Stimulated activated CD4-positive, alpha-beta T cell treated with anti-CD3 and anti-CD28 coated beads, Interleukin-15, amount 100 ng/mL, for 1 hour (primary cell): ENCODE results near the gene ZNF677.
"Not testable (repeated sequence)": the region's sequence is repeated elsewhere in the genome, so short reads cannot be mapped to it uniquely, and the experiment has no call there.

Experiments used
- DNase-seq, 2 donors: peaks; one replicate each; pipeline ENCODE4 v3.0.0-alpha.2; 2020; ENCODE audit warnings: low read depth in 1 of 2, low spot score in 1 of 2

Gene ZNF677

GRCh38 chr19:53254411-53255341 is at the start of gene ZNF677:
Gene ZNF677, minus strand, starts transcription at chr19:53254873. Its CDS starts 3,323 bp downstream, at chr19:53251550.
- peak; percentile 54 to 64 for DNase-seq

- not testable (repeated sequence) for DNase-seq
Measured at GRCh38 chr19:53301341-53301740, 46.7 kb upstream of the ZNF677 start.

DNA sequence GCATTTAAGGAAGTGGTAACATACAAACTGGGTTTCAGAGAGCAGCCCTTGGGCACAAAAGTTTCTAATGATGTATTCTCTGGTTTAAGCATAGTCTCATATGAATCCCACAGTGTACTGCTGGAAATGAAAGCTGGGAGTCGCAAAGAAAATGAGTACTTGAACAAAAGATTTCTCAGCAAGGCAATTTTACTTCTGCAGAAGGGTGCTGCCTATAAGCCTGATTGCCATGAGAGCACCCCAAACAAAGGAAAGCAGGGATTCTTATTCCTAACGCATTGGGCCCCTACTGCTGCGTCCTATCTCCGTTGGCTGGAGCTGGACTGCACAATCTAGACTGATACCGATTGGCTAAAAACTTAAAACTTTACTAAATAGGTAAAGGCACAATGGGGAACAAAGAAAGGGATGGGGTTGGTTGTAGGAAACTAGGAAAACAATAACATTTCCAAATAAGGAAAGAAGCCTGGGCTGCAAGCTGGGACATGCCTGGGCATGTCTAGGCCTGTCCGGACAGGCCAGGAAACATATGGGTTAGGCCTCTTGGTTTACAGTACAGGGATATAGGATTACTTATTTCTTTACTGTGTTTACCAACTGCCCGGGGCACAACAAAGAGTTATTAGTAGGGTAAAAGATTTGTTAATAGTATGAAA is 40.2 kb upstream of the ZNF677 start:
- no peak for DNase-seq

DNA sequence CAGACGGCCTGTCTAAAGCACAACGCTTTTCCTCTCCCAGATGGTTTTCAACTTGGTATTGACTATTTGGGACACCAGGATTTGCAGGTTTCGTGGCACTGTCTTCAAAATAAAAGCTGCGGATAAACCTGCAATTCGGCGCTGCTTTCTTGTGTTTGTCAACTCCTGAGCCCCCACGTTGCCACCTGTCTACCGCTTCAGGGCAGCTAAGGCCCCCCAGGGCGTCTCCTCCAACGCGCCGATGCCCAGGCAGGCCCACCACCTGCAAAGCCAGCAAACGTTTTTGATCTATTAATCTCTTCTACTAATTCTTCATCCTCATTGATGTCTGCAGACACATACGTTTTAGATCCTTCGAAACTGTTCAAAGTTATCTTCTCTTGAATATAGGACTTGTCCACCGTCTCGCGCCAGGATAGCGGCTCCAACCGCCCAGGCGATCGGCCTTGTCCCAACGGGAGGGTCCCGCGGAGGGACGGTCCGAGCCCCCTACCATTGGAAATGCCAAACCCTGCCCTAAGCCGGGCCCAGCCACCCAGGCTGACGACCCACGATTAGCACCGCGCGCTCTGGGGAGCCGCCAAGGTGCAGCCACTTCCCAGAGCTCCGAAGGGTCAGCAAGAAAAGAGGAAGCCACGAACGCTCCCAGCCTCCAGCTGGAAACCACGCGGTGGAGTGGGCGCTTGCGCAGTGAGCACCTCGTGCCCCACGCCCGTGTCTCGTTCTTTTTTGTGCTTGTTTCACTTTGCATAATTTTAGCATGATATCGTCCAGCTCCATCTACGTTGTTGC is 36.3 kb upstream of the ZNF677 start:
- no peak for DNase-seq

DNA sequence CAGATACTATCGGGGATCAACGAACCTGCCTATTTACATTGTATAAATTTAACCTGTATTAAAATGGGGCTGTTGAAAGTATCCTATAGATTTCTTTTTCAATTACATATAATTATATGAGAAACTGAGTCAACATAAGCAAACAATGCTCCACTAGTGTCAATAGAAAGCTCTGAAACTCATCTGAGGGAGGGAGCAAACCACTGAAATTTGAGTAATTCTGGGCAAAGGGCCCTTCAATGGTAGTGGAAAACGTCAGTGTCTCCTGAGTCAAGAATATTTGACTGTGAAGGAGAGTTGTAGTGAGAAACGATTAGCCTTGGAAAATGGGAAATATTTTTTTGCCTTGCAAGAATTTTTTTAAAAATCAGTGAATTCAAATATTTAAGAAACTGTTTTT is 30.4 kb upstream of the ZNF677 start:
- DNase-seq = no peak

DNA sequence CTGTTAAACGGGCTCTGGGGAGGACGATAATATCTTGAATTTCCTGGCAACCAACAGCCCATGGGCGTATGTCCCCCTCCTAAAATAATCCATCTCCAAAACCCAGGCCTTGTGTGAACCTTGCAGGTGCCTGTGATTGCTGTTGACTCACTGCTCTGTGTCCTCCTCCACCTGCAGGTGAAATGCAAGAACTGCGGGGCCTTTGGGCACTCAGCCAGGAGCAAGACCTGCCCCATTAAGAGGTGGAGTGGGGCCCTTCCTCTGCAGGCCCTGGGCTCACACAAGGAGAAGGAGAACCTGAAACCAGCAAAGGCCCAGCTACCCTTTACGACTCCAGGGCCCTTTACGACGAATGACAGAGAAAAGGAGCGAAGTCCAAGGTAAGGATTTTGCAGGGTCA is 27.3 kb upstream of the ZNF677 start:
- not testable (repeated sequence) for DNase-seq

DNA sequence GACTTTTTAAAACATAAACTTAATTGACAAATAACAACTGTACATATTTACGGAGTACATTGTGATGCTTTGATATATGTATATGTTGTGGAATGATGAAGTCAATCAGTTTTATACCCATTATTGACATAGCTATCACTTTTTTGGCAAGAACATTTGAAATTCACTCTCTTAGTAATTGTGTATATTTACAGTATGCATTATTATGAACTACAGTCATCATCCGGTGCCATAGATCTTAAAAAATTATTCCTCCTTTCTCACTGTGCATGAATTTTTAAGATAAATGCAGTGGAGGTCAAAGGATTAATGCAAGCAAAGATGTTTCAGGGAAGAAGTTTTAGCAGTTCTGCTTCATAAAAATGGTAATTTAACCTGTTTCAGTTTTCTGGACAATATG is 20.8 kb upstream of the ZNF677 start:
- DNase-seq = no peak

DNA sequence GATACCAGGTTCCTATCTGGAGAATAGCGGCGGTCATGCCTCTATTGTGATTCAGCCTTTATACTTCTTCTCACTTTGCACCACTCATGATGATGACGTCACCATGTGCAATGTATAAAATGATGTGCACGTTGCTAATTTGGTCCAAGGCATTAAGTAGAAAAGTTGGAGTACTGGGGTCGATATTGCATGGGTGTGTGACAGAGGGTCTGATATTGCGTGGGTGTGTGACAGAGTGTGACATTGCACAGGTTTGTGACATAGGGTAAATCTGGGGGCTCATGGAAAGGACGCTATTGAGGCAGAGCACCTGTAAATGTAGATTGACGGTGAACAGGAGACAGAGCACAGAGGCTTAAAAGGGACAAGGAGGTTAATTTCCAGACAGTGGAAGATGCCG is 17.4 kb upstream of the ZNF677 start:
- no peak for DNase-seq

GRCh38 chr19:53269861-53270260 is 15.2 kb upstream of the ZNF677 start:
- DNase-seq = not testable (repeated sequence)

- DNase-seq = not testable (repeated sequence)
Measured at GRCh38 chr19:53267623-53268022, 12.9 kb upstream of the ZNF677 start, which contains the start of gene VN1R4. Gene VN1R4, minus strand, starts transcription at chr19:53267723. Its CDS starts 58 bp downstream, at chr19:53267665.

- DNase-seq = not testable (repeated sequence)
Measured at GRCh38 chr19:53257715-53258342, 3.2 kb upstream of the ZNF677 start, which contains the start of gene VN1R2. Gene VN1R2, plus strand, starts transcription at chr19:53258292. Its CDS starts 84 bp downstream, at chr19:53258376.

DNA sequence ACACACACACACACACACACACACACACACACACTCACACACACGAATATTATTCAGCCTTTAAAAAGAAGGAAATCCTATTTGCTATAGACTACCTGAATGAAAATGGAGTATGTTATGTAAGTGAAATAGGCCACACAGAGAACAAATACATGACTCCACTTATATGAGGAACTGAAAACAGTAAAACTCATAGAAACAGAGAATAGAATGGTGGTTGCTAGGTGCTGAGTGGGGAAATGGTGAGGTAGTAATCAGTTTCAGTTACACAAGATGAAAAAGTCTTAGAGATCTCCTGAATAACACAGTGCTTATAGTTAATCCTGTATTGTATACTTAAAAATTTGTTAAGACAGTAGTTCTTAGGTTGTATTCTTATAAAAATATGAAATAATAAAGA is 8.2 kb downstream of the ZNF677 start:
- DNase-seq = no peak

DNA sequence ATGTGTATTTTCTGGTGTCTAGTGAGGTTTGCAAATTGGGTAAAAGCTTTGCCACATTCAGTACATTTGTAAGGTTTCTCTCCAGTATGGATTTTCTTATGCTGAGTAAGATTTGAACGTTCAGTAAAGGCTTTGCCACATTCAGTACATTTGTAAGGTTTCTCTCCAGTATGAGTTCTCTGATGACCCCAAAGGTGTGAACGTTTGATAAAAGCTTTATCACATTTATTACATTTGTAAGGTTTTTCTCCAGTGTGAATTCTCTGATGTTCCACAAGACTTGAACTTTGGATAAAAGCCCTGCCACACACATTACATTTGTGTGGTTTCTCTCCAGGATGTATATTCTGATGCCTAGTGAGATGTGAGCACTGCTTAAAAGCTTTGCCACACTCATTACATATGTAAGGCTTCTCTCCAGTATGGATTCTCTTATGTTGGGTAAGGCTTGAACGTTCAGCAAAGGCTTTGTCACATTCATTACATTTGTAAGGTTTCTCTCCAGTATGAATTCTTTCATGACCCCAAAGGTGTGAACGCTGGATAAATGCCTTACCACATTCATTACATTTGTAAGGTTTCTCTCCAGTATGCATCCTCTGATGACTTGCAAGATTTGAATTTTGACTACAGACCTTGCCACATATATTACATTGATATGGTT is 17.4 kb downstream of the ZNF677 start:
- no peak for DNase-seq

DNA sequence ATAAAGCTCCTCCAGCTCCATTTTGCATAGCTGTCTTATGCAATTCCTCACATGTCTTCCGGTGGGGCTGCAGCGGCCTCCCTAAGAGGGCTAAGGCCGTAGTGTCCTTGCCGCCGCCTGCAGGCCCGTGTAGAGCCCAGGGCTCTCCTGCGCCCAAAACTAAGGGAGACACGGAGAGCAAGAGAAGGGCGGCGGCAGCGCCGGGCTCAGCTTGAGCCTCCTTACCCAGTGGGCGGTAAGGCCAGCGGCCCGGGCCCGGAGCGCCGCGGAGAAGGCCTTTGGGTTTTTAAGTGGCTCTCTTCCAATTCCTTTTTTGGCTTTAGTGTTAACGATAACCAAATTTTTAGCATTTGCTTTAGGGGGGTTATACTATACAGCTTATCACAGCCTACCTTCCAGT is 30.1 kb downstream of the ZNF677 start:
- no peak for DNase-seq

DNA sequence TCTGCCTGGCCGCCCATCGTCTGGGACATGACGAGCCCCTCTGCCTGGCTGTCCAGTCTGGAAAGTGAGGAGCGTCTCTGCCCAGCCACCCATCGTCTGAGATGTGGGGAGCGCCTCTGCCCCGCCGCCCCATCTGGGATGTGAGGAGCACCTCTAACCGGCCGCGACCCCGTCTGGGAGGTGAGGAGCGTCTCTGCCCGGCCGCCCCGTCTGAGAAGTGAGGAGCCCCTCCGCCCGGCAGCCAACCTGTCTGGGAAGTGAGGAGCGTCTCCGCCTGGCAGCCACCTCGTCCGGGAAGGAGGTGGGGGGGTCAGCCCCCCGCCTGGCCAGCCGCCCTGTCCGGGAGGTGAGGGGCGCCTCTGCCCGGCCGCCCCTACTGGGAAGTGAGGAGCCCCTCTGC is 32.0 kb downstream of the ZNF677 start:
- DNase-seq = not testable (repeated sequence)

- DNase-seq = no peak
Measured at GRCh38 chr19:53212703-53213320, 41.9 kb downstream of the ZNF677 start.

GRCh38 chr19:53211554-53211953 is 43.1 kb downstream of the ZNF677 start:
- DNase-seq = not testable (repeated sequence)

- peak; percentile 95 to 99 for DNase-seq
Measured at GRCh38 chr19:53196777-53197396, 57.8 kb downstream of the ZNF677 start.

DNA sequence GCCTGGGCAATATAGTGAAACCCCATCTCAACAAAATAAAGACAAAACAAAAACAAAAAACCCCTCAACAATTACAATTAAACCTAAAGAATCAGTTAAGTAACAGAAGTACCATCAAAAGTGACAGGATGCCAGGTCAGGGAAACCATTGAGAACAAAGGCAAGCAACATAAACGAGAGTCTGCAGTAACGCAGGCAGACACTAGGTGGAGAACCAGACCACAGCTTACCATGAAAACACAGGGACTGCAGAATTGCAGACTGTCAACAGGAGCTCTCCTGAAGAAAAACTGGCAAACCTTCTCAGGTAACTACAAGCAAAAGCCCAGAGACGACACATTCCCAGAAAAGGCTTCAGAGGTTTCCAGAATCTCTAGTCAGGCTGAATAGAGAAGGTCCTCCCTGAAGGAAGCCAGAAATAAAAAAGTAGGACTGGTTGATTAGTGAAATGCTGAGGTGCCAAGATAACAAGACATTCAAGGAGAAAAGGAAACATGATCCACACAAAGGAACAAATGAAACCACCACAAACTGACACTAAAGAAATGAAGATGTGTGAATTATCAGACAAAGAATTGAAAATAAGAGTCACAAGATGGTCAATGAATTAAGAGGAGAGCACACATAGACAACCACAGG is 59.3 kb downstream of the ZNF677 start:
- DNase-seq = peak; percentile 43 to 46
